Skeletal muscle cell (primary cell): ENCODE measurements around the gene H2BK1.

Source experiments
- DNase-seq: peaks from one replicate; pipeline ENCODE4 v3.0.0-alpha.2; 2010; ENCODE audit warnings: low read depth
- H3K4me3 ChIP-seq: 2 replicates; pipeline ENCODE4 v1.5.1; 2011; ENCODE audit warnings: low read depth, mild to moderate bottlenecking, control low read depth, low read length, moderate library complexity

Gene H2BK1

GRCh38 chr7:151235091-151235787, 25.0 kb upstream of the H2BK1 start:
- no peak overlapping the region for H3K4me3 ChIP-seq
- no peak for DNase-seq

GRCh38 chr7:151233804-151234203, 23.5 kb upstream of the H2BK1 start:
- no peak for DNase-seq
- H3K4me3 ChIP-seq: peak overlapping the region; percentile 96

GRCh38 chr7:151232917-151233701, 22.8 kb upstream of the H2BK1 start:
- peak overlapping the region; percentile 96 for H3K4me3 ChIP-seq
- peak; percentile 57 for DNase-seq

GRCh38 chr7:151232091-151232916, 22.0 kb upstream of the H2BK1 start, which contains the start of gene CHPF2:
Gene CHPF2 (plus strand): TSS chr7:151232483. CDS start chr7:151234012, 1,529 bp downstream.
- peak within 1 kb of the TSS; percentile 96 for H3K4me3 ChIP-seq

GRCh38 chr7:151231080-151231479, 20.8 kb upstream of the H2BK1 start:
- no peak overlapping the region for H3K4me3 ChIP-seq
- DNase-seq: no peak

More at GRCh38 chr7:151232091-151232916, 22.0 kb upstream of the H2BK1 start, which contains the start of gene CHPF2:
- peak; percentile 54 for DNase-seq

GRCh38 chr7:151229249-151229648, 19.0 kb upstream of the H2BK1 start:
- no peak for DNase-seq
- H3K4me3 ChIP-seq: no peak overlapping the region

- no peak for DNase-seq
- peak overlapping the region; percentile 81 for H3K4me3 ChIP-seq
These were observed 18.0 kb upstream of the H2BK1 start for GRCh38 chr7:151228024-151228866.

GRCh38 chr7:151226875-151227782, 16.8 kb upstream of the H2BK1 start, which contains the start of gene ABCF2:
Gene ABCF2 (minus strand): TSS chr7:151227205. CDS start chr7:151226458, 747 bp downstream.
- peak within 1 kb of the TSS; percentile 81 for H3K4me3 ChIP-seq

GRCh38 chr7:151226560-151226874, 16.2 kb upstream of the H2BK1 start:
- H3K4me3 ChIP-seq: peak overlapping the region; percentile 81
- DNase-seq: no peak

More at GRCh38 chr7:151226875-151227782, 16.8 kb upstream of the H2BK1 start, which contains the start of gene ABCF2:
- DNase-seq: peak; percentile 97

- no peak for DNase-seq
- H3K4me3 ChIP-seq: peak overlapping the region; percentile 81
These were observed 15.7 kb upstream of the H2BK1 start for GRCh38 chr7:151225948-151226510.

GRCh38 chr7:151223728-151224127, 13.4 kb upstream of the H2BK1 start:
- no peak overlapping the region for H3K4me3 ChIP-seq

GRCh38 chr7:151218170-151218569, 7.9 kb upstream of the H2BK1 start:
- DNase-seq: no peak
- no peak overlapping the region for H3K4me3 ChIP-seq

More at GRCh38 chr7:151223728-151224127, 13.4 kb upstream of the H2BK1 start:
- no peak for DNase-seq

GRCh38 chr7:151215396-151215795, 5.1 kb upstream of the H2BK1 start:
- no peak for DNase-seq
- H3K4me3 ChIP-seq: no peak overlapping the region

GRCh38 chr7:151213826-151214225, 3.5 kb upstream of the H2BK1 start:
- no peak for DNase-seq
- no peak overlapping the region for H3K4me3 ChIP-seq

- no peak overlapping the region for H3K4me3 ChIP-seq
- DNase-seq: no peak
These were observed 2.3 kb upstream of the H2BK1 start for GRCh38 chr7:151212626-151213025.

- no peak for DNase-seq
- H3K4me3 ChIP-seq: no peak overlapping the region
These were observed 976 bp upstream of the H2BK1 start for GRCh38 chr7:151211155-151211772.

- no peak overlapping the region for H3K4me3 ChIP-seq
- DNase-seq: no peak
These were observed 700 bp downstream of the H2BK1 start for GRCh38 chr7:151209588-151209987.
